ENCODE results near the gene C12orf56. TPM values are rescaled to one million over a fixed set of nuclear protein-coding genes. Genes with fewer than 3 reads are reported as not detected.

The C12orf56 gene
- polyA plus RNA-seq, 1 donor from 2014 or later: not detected

DNA sequence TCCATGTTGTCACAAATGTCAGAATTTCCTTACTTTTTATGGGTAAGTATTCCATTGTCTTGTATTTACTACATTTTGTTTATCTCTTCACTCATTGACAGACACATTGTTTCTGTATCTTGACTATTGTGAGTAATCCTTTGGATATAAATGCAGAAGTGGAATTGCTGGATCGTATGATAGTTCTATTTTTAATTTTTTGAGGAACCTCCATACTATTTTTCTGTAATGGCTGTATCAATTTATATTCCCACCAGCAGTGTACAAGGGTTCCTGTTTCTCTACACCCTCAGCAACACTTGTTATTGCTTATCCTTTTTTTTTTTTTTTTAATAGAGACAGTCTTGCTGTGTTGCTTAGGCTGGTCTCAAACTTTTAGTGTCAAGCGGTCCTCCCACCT is 164.9 kb downstream of the C12orf56 start:
- H3K9ac ChIP-seq (ENCODE audit: low read length): no peak overlapping the region
- no peak overlapping the region for H2AFZ ChIP-seq (ENCODE audit: low read depth, low read length)
- H3K27me3 ChIP-seq (ENCODE audit: insufficient read depth, low read depth, low read length): no peaks in the 10 kb centered on the region
- no peaks in the 10 kb centered on the region for H3K79me2 ChIP-seq (replicated peaks; ENCODE audit: insufficient read depth, low read length)
- no peak overlapping the region for H3K4me3 ChIP-seq (ENCODE audit: low read length)
- TF ChIP-seq RAD21 (conservative IDR thresholded peaks at IDR 0.05) (no peak), EP300 (conservative IDR thresholded peaks at IDR 0.05; ENCODE audit: poor library complexity, severe bottlenecking) (no peak), TAF1 (IDR thresholded peaks at IDR 0.05; ENCODE audit: low read depth) (no peak), EZH2 (IDR thresholded peaks at IDR 0.05; ENCODE audit: borderline replicate concordance, insufficient read depth, low read length, poor library complexity, severe bottlenecking) (no peak), MXI1 (conservative IDR thresholded peaks at IDR 0.05; ENCODE audit: poor library complexity, severe bottlenecking) (no peak), POLR2AphosphoS5 (IDR thresholded peaks at IDR 0.05) (no peak), SMC3 (conservative IDR thresholded peaks at IDR 0.05; ENCODE audit: poor library complexity) (no peak)
- TF ChIP-seq, protein P1, sequence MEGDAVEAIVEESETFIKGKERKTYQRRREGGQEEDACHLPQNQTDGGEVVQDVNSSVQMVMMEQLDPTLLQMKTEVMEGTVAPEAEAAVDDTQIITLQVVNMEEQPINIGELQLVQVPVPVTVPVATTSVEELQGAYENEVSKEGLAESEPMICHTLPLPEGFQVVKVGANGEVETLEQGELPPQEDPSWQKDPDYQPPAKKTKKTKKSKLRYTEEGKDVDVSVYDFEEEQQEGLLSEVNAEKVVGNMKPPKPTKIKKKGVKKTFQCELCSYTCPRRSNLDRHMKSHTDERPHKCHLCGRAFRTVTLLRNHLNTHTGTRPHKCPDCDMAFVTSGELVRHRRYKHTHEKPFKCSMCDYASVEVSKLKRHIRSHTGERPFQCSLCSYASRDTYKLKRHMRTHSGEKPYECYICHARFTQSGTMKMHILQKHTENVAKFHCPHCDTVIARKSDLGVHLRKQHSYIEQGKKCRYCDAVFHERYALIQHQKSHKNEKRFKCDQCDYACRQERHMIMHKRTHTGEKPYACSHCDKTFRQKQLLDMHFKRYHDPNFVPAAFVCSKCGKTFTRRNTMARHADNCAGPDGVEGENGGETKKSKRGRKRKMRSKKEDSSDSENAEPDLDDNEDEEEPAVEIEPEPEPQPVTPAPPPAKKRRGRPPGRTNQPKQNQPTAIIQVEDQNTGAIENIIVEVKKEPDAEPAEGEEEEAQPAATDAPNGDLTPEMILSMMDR (IDR thresholded peaks at IDR 0.05; ENCODE audit: poor library complexity, severe bottlenecking): no peak
- TF ChIP-seq, protein P2, sequence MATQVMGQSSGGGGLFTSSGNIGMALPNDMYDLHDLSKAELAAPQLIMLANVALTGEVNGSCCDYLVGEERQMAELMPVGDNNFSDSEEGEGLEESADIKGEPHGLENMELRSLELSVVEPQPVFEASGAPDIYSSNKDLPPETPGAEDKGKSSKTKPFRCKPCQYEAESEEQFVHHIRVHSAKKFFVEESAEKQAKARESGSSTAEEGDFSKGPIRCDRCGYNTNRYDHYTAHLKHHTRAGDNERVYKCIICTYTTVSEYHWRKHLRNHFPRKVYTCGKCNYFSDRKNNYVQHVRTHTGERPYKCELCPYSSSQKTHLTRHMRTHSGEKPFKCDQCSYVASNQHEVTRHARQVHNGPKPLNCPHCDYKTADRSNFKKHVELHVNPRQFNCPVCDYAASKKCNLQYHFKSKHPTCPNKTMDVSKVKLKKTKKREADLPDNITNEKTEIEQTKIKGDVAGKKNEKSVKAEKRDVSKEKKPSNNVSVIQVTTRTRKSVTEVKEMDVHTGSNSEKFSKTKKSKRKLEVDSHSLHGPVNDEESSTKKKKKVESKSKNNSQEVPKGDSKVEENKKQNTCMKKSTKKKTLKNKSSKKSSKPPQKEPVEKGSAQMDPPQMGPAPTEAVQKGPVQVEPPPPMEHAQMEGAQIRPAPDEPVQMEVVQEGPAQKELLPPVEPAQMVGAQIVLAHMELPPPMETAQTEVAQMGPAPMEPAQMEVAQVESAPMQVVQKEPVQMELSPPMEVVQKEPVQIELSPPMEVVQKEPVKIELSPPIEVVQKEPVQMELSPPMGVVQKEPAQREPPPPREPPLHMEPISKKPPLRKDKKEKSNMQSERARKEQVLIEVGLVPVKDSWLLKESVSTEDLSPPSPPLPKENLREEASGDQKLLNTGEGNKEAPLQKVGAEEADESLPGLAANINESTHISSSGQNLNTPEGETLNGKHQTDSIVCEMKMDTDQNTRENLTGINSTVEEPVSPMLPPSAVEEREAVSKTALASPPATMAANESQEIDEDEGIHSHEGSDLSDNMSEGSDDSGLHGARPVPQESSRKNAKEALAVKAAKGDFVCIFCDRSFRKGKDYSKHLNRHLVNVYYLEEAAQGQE (IDR thresholded peaks at IDR 0.05; ENCODE audit: borderline replicate concordance): no peak
- no peaks in the 10 kb centered on the region for H3K9me3 ChIP-seq (ENCODE audit: low read length)
- no peaks in the 10 kb centered on the region for H3K9me2 ChIP-seq (ENCODE audit: insufficient read depth, low read length)
- no peak overlapping the region for H3K4me2 ChIP-seq (ENCODE audit: low read length)
- H3F3A ChIP-seq (ENCODE audit: insufficient read depth, low read length, poor library complexity, severe bottlenecking): no peaks in the 10 kb centered on the region
- H3K27ac ChIP-seq (ENCODE audit: low read length): no peak overlapping the region
- H4K20me1 ChIP-seq (ENCODE audit: insufficient read depth): no peaks in the 10 kb centered on the region
- H3K36me3 ChIP-seq (ENCODE audit: insufficient read depth, low read length): no peaks in the 10 kb centered on the region

DNA sequence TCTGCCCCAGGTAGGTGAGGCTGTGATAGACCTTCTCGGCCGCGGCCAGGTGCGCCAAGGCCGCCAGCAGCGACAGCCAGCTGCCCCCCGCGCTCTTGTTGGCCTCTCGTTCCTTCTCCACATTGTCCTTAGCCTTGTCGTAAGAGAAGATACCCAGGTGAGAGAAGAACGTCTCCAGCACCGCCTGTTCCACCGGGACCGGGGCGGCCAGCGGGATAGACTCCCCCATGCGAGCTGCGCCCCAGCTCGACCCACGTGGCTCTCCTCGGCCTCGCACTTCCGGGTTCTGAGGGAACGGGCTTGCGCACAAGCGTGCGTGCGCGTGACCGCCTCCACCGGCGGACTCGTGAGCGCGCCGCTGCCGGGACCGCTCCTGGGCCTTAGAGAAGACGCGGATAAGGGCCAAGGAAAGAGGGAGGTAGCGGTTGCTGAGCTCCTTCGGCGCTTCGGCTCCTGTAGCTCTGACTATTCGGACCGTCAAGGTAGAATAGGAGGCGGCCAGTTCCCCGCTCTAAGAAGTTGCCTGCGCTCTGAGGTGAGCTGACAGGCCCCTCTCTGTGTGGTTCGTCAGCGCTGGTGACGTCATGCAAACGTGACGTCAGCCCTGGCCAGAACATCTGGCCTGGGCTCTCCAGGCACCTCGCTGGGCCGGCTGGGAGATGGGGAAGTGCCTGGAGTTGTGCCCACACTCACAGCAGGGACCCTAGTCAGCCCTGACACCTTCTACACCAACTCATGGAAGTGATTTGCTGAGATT is 168.4 kb downstream of the C12orf56 start, which contains the start of gene KICS2:
Gene KICS2 (minus strand): TSS at position 288 of the 757 bp plus-strand sequence. CDS start 59 bp downstream, at position 229.
- H3K36me3 ChIP-seq (ENCODE audit: insufficient read depth, low read length): no peaks in the 10 kb centered on the region
- peak within 1 kb of the TSS; percentile 74 for H3K4me3 ChIP-seq (ENCODE audit: low read length)
- peak; percentile 72 for TF ChIP-seq EP300 (conservative IDR thresholded peaks at IDR 0.05; ENCODE audit: poor library complexity, severe bottlenecking)
- peak; percentile 55 for TF ChIP-seq RAD21 (conservative IDR thresholded peaks at IDR 0.05)
- TF ChIP-seq, protein P1 (IDR thresholded peaks at IDR 0.05; ENCODE audit: poor library complexity, severe bottlenecking): peak; percentile 33
- TF ChIP-seq TAF1 (IDR thresholded peaks at IDR 0.05; ENCODE audit: low read depth): no peak
- no peak for TF ChIP-seq EZH2 (IDR thresholded peaks at IDR 0.05; ENCODE audit: borderline replicate concordance, insufficient read depth, low read length, poor library complexity, severe bottlenecking)
- TF ChIP-seq SMC3 (conservative IDR thresholded peaks at IDR 0.05; ENCODE audit: poor library complexity): peak; percentile 60
- peak; percentile 100 for TF ChIP-seq MXI1 (conservative IDR thresholded peaks at IDR 0.05; ENCODE audit: poor library complexity, severe bottlenecking)
- TF ChIP-seq, protein P2 (IDR thresholded peaks at IDR 0.05; ENCODE audit: borderline replicate concordance): peak; percentile 31
- peak; percentile 80 for TF ChIP-seq POLR2AphosphoS5 (IDR thresholded peaks at IDR 0.05)
- H3K27me3 ChIP-seq (ENCODE audit: insufficient read depth, low read depth, low read length): no peaks in the 10 kb centered on the region
- H3K79me2 ChIP-seq (replicated peaks; ENCODE audit: insufficient read depth, low read length): no peaks in the 10 kb centered on the region
- H3K27ac ChIP-seq (ENCODE audit: low read length): peak within 1 kb of the TSS; percentile 80
- no peaks in the 10 kb centered on the region for H3K9me2 ChIP-seq (ENCODE audit: insufficient read depth, low read length)
- H3F3A ChIP-seq (ENCODE audit: insufficient read depth, low read length, poor library complexity, severe bottlenecking): no peaks in the 10 kb centered on the region
- peak within 1 kb of the TSS; percentile 63 for H2AFZ ChIP-seq (ENCODE audit: low read depth, low read length)
- H3K4me2 ChIP-seq (ENCODE audit: low read length): peak within 1 kb of the TSS; percentile 65
- no peaks in the 10 kb centered on the region for H4K20me1 ChIP-seq (ENCODE audit: insufficient read depth)
- peak within 1 kb of the TSS; percentile 80 for H3K9ac ChIP-seq (ENCODE audit: low read length)
- no peaks in the 10 kb centered on the region for H3K9me3 ChIP-seq (ENCODE audit: low read length)

All from neural cell (in vitro differentiated cells).